ENCODE measurements around the gene FOXC2.
"Not testable (repeated sequence)": the region's sequence is repeated elsewhere in the genome, so short reads cannot be mapped to it uniquely, and the experiment has no call there.

Gene FOXC2

GRCh38 chr16:86585821-86586611 lies 19.4 kb downstream of the FOXC2 start:
- DNase-seq (ENCODE audit: low read depth in 1 of 2, low spot score in 1 of 2) = no peak

DNA sequence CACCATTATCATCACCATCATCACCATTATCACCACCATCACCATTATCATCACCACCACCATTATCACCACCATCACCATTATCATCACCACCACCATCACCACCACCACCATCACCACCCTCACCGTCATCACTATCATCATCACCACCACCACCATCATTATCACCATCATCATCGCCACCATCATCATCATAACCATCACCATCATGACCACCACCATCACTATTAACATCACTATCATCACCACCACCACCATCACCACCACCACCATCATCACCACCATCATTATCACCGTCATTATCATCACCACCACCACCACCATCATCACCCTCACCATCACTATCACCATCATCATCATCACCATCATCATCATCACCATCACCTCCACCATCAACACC lies 20.9 kb downstream of the FOXC2 start:
- DNase-seq (ENCODE audit: low read depth in 1 of 2, low spot score in 1 of 2) = no peak

- DNase-seq (ENCODE audit: low read depth in 1 of 2, low spot score in 1 of 2) = not testable (repeated sequence)
Measured at GRCh38 chr16:86587955-86588354, 21.3 kb downstream of the FOXC2 start.

GRCh38 chr16:86590501-86591144 lies 24.0 kb downstream of the FOXC2 start:
- no peak for DNase-seq (ENCODE audit: low read depth in 1 of 2, low spot score in 1 of 2)

GRCh38 chr16:86591270-86591669 lies 24.6 kb downstream of the FOXC2 start:
- no peak for DNase-seq (ENCODE audit: low read depth in 1 of 2, low spot score in 1 of 2)

DNA sequence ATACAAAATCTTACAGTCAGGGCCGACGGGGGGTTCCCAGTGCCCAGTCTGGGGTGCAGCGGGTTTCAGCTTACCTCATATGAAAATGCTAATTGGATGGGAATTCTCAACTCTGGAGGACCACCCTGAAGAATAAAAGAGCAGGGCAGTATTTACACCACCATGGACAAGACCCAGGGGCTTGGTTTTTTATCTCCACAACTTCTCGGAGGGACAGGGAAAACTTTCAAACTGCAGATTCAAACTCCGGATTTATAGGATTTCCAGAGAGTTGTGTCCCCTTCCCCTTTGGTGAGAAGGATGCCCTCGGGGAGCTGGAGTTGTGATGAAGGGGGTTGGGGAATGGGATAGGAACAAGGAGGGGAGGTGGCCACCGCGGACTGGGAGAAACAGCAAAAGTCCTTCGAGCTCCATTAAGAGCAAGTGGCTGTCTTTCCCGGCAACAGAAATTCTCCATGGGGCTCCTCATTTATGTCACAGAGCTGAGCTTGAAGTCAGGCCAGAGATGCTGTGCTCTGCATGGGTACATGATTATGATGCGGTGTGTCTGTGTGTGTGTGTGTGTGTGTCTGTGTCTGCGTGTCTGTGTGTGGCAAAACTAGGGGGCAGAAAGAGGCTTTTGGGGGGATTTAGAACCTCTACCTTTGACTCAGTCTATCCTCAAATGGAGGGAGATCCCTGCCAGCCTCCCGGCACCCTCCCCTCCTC lies 27.4 kb downstream of the FOXC2 start:
- DNase-seq (ENCODE audit: low read depth in 1 of 2, low spot score in 1 of 2) = no peak

- DNase-seq (ENCODE audit: low read depth in 1 of 2, low spot score in 1 of 2) = no peak
Measured at GRCh38 chr16:86594721-86595120, 28.1 kb downstream of the FOXC2 start.

- DNase-seq (ENCODE audit: low read depth in 1 of 2, low spot score in 1 of 2) = no peak
Measured at GRCh38 chr16:86595983-86596605, 29.5 kb downstream of the FOXC2 start.

- no peak for DNase-seq (ENCODE audit: low read depth in 1 of 2, low spot score in 1 of 2)
Measured at GRCh38 chr16:86597126-86597879, 30.7 kb downstream of the FOXC2 start.

- no peak for DNase-seq (ENCODE audit: low read depth in 1 of 2, low spot score in 1 of 2)
Measured at GRCh38 chr16:86597880-86598606, 31.4 kb downstream of the FOXC2 start.

DNA sequence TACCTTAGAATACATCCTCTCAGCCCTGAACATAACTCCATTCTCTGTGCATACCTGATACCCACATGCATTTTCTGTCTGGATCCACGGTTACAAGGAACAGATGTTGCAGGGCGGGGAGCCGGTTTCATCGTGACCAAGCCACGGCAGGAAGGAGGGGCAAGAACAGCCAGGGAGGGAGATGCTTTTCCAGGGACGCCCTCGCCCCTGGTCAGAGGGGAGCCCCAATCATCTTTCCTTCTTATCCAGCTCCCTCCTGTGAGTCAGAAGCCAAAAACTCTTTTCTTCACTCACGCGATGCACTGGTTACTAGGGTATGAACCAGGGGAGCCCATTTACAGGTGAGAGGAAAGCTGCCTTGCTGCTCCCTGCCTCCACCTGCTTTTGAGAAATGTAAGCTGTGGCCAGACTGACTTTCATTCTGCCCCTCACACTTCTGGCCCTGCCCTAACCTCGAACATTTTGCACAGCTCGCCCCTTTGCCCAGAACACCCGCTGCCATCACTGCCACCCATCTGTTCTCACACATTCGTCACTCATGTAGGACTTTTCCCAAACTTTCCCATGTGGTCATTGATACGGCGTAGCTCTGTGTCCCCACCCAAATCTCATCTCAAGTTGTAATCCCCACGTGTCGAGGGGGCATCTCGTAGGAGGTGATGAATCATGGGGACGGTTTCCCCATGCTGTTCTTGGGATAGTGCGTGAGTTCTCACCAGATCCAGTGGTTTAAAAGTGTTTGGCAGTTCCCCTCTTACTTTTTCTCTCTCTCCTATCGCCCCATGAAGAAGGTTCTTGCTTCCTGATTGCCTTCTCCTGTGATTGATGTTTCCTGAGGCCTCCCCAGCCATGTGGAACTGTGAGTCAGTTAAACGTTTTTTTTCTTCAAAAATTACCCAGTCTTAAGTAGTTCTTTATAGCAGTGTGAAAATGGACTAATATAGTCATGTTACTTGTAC lies 32.3 kb downstream of the FOXC2 start:
- no peak for DNase-seq (ENCODE audit: low read depth in 1 of 2, low spot score in 1 of 2)

DNA sequence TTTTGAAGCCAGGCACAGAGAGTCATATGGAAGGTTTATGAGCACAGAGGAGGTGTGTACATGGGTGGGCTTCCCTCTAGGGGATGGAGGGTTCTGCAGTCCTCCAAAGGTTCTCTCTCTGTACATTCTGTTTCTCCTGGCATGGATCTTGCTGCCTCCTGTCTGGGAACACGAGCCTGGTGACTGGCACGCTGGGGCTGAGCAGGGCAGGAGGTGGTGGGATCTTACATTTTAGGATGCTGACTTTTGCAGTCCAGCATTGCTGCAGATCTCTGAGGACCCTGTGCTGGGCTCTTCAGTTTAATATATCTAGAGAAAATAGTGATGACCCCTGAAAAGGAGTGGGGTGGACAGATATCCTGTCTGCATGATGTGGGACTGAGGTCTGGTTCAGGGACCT lies 34.7 kb downstream of the FOXC2 start:
- no peak for DNase-seq (ENCODE audit: low read depth in 1 of 2, low spot score in 1 of 2)

DNA sequence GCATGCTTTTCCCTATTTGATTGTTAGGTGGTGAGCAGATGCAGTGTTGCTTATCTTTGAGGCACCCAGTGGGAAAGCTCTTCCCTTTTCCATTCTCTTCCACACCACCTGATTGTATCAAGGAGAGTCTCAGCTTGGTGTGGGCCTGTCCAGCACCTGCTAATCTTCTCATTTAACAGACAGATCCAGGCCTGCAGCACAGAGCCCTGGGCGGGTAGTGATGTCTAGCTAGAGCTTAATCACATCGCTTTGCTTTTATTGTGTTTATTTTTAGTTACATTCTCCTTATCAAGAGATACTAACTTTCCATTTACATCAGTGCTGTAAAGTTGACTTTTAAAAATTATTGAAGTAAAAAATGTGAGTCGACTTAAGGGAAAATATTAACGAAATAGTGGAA lies 35.9 kb downstream of the FOXC2 start:
- no peak for DNase-seq (ENCODE audit: low read depth in 1 of 2, low spot score in 1 of 2)

GRCh38 chr16:86604436-86605193 lies 38.0 kb downstream of the FOXC2 start:
- peak; percentile 4 to 18 for DNase-seq (ENCODE audit: low read depth in 1 of 2, low spot score in 1 of 2)

DNA sequence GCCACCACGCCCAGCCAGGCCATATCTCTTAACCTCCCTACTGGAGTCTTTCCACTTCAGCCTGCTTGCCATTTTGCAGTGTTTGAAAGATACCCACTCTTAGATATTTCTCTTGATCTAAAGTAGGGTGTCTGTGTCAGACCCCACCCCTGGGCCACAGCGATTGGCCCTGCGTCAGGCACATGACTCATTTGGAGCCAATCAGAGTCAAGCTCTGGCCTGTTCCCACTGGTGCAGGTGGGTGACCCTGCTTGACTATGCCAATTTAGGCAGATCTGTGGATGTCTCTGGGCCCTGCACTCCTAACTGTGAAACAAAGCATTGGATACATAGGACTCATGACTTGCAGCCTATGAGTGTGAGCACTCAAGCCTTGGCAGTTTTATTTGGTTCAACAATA lies 39.3 kb downstream of the FOXC2 start:
- no peak for DNase-seq (ENCODE audit: low read depth in 1 of 2, low spot score in 1 of 2)

DNA sequence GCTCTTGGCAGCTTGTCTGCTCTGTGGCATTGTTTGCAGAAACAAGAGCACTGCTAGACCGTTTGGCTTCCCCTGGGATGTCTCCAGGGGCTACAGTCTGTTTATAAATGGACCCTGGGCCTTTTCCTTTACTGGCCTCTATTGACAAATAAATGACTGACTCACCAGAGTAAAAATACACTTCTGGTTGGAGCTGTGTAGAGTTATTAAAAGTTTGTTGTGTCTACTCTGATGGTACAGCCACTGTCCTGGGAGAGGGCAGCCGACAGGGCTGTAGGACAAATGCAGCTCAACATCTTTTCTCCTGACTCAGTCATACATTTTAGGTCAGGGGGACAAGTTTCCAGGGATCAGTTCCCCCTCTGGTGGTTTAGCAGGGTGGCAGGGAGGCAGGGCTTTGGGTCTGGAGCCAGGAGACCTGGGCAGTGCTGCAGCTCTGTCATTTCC lies 41.7 kb downstream of the FOXC2 start:
- DNase-seq (ENCODE audit: low read depth in 1 of 2, low spot score in 1 of 2) = no peak

GRCh38 chr16:86609115-86609514 lies 42.5 kb downstream of the FOXC2 start:
- no peak for DNase-seq (ENCODE audit: low read depth in 1 of 2, low spot score in 1 of 2)

DNA sequence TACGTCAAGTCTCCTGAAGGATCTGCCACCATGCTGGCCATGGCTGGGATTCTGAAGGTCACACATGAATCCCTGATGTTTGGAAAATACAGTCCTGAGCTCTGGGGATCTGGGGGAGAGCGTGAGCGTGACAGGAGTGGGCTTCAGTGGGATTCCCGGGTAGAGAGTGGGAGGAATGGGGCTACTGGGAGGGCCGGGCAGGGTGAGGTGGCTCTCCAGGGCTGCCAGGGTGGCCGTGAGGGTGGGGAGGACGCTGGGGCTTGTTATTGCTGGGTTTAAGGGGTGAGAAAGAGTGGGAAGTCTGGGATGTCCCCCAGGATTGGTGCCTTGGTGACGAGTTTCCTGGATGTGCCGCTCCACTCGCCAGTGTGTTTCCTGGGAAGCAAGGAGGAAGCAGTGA lies 43.0 kb downstream of the FOXC2 start:
- DNase-seq (ENCODE audit: low read depth in 1 of 2, low spot score in 1 of 2) = no peak
